H1 (cell line): ENCODE data around the gene MORC2. TPM values are rescaled to one million over a fixed set of nuclear protein-coding genes. Genes with fewer than 3 reads are reported as not detected.

Experiments used
- CTCF ChIA-PET: fragments of 300-600 bp; sonication (Branson Sonifier 250); formaldehyde crosslinking; loops from one replicate; lab custom pipeline; 2021; ENCODE audit not compliant: partially characterized antibody; lab: Charles Lee
- POLR2A ChIA-PET: fragments of 300-600 bp; sonication (Branson Sonifier 250); formaldehyde crosslinking; loops from one replicate; lab custom pipeline; 2021; ENCODE audit warnings: inconsistent platforms; ENCODE audit not compliant: partially characterized antibody; lab: Charles Lee
- DNase-seq, 2 experiments: peaks; one replicate each; pipeline versions ENCODE4 v3.0.0 to v3.0.0-alpha.2; 2010 to 2022; ENCODE audit warnings: low spot score in 2 of 2, low read depth in 1 of 2, mixed read lengths in 1 of 2
- FAIRE-seq: peaks from 2 replicates; lab custom pipeline; 2011; peaks lifted over from hg19 to GRCh38; lab: Jason Lieb, UNC
- H2AFZ ChIP-seq: 2 replicates; pipeline ENCODE4 v1.8.1; 2012; ENCODE audit warnings: low read length, inconsistent platforms
- H2AK5ac ChIP-seq: 2 replicates; pipeline ENCODE4 v1.6.1; 2013; ENCODE audit warnings: low read depth, low read length
- H2BK120ac ChIP-seq: replicated peaks from 2 replicates; pipeline ENCODE3; 2013; ENCODE audit warnings: low read depth, low read length, inconsistent platforms
- H2BK12ac ChIP-seq: 2 replicates; pipeline ENCODE4 v1.6.1; 2013; ENCODE audit warnings: low read depth, low read length
- H2BK15ac ChIP-seq: 2 replicates; pipeline ENCODE4 v1.6.1; 2013; ENCODE audit warnings: low read length
- H2BK20ac ChIP-seq: 2 replicates; pipeline ENCODE4 v1.6.1; 2013; ENCODE audit warnings: low read length
- H2BK5ac ChIP-seq: 2 replicates; pipeline ENCODE4 v1.6.1; 2013; ENCODE audit warnings: low read depth, low read length
- H3K14ac ChIP-seq: 2 replicates; pipeline ENCODE4 v1.6.1; 2013; ENCODE audit warnings: inconsistent platforms; ENCODE audit not compliant: insufficient read length
- H3K18ac ChIP-seq: 2 replicates; pipeline ENCODE4 v1.6.1; 2013; ENCODE audit warnings: low read length; ENCODE audit errors: extremely low read depth
- H3K23ac ChIP-seq: 2 replicates; pipeline ENCODE4 v1.6.1; 2013; ENCODE audit warnings: inconsistent platforms; ENCODE audit not compliant: insufficient read length
- H3K23me2 ChIP-seq: 2 replicates; pipeline ENCODE4 v1.6.1; 2013; ENCODE audit warnings: low read depth, low read length
- H3K27ac ChIP-seq: 2 replicates; pipeline ENCODE4 v1.6.1; 2011; ENCODE audit warnings: low read depth, low read length, inconsistent platforms
- H3K27me3 ChIP-seq, 4 experiments: replicated peaks in 1 of 4; 1 replicate in 1 of 4; 2 replicates in 3 of 4; pipeline versions ENCODE4 v1.6.1 to v1.8.1; 2011 to 2013; ENCODE audit warnings: low read length in 3 of 4, mild to moderate bottlenecking in 3 of 4, inconsistent platforms in 2 of 4, mixed read lengths in 2 of 4, moderate library complexity in 1 of 4; ENCODE audit not compliant: control insufficient read depth in 3 of 4, insufficient read depth in 3 of 4; ENCODE audit errors: extremely low read depth in 1 of 4
- H3K36me3 ChIP-seq, 4 experiments: 2 replicates each; pipeline versions ENCODE4 v1.6.1 to v1.8.1; 2011 to 2013; ENCODE audit warnings: mild to moderate bottlenecking in 4 of 4, low read length in 3 of 4, moderate library complexity in 2 of 4, control low read depth in 1 of 4, inconsistent platforms in 1 of 4; ENCODE audit not compliant: insufficient read depth in 4 of 4, control insufficient read depth in 2 of 4
- H3K4ac ChIP-seq: replicated peaks from 2 replicates; pipeline ENCODE3; 2013; ENCODE audit warnings: low read length, low read depth, mixed read lengths, inconsistent platforms; ENCODE audit not compliant: insufficient read length
- H3K4me1 ChIP-seq, 4 experiments: replicated peaks in 1 of 4; 1 replicate in 1 of 4; 2 replicates in 3 of 4; pipeline versions ENCODE4 v1.6.1 to v1.8.1; 2011 to 2013; ENCODE audit warnings: low read length in 3 of 4, inconsistent platforms in 2 of 4, mixed read lengths in 1 of 4; ENCODE audit not compliant: insufficient read depth in 4 of 4, control insufficient read depth in 3 of 4
- H3K4me2 ChIP-seq, 2 experiments: 2 replicates each; pipeline versions ENCODE4 v1.6.1 to v1.8.1; 2011 to 2013; ENCODE audit warnings: low read depth in 2 of 2, low read length in 2 of 2, control low read depth in 1 of 2, inconsistent platforms in 1 of 2, mild to moderate bottlenecking in 1 of 2; ENCODE audit not compliant: insufficient read depth in 1 of 2
- H3K4me3 ChIP-seq, 4 experiments: fragments of 200-600, 300-600 bp in 1 of 4; sonication (generic), shearing (Covaris generic), sonication (Bioruptor Twin) in 1 of 4; 2 replicates each; pipeline versions ENCODE4 v1.5.1 to v1.8.1; 2011 to 2016; ENCODE audit warnings: low read length in 4 of 4, low read depth in 3 of 4, control low read depth in 2 of 4, inconsistent platforms in 2 of 4, mild to moderate bottlenecking in 2 of 4, mixed read lengths in 1 of 4, moderate library complexity in 1 of 4; ENCODE audit not compliant: insufficient read depth in 2 of 4; ENCODE audit errors: extremely low read depth in 1 of 4
- H3K56ac ChIP-seq: replicated peaks from 2 replicates; pipeline ENCODE3; 2013; ENCODE audit warnings: low read depth, mild to moderate bottlenecking, mixed read lengths, low read length, inconsistent platforms; ENCODE audit not compliant: insufficient read length
- H3K79me1 ChIP-seq: 2 replicates; pipeline ENCODE4 v1.6.1; 2013; ENCODE audit warnings: low read depth, low read length, control low read depth
- H3K79me2 ChIP-seq, 2 experiments: 2 replicates each; pipeline versions ENCODE4 v1.6.1 to v1.8.1; 2012 to 2013; ENCODE audit warnings: low read length in 2 of 2, mild to moderate bottlenecking in 2 of 2, inconsistent platforms in 1 of 2; ENCODE audit not compliant: insufficient read depth in 2 of 2, control insufficient read depth in 1 of 2
- H3K9ac ChIP-seq, 4 experiments: replicated peaks in 1 of 4; 1 replicate in 1 of 4; 2 replicates in 3 of 4; pipeline versions ENCODE4 v1.6.1 to v1.8.1; 2011 to 2013; ENCODE audit warnings: low read depth in 3 of 4, low read length in 3 of 4, control low read depth in 2 of 4, mild to moderate bottlenecking in 2 of 4, moderate library complexity in 2 of 4, inconsistent platforms in 1 of 4; ENCODE audit errors: extremely low read depth in 1 of 4
- H3K9me3 ChIP-seq, 2 experiments: 2 replicates each; pipeline versions ENCODE4 v1.6.1 to v1.8.1; 2012 to 2013; ENCODE audit warnings: mild to moderate bottlenecking in 2 of 2, moderate library complexity in 2 of 2, control low read depth in 1 of 2, inconsistent platforms in 1 of 2, low read depth in 1 of 2, low read length in 1 of 2, mixed read lengths in 1 of 2; ENCODE audit not compliant: insufficient read depth in 2 of 2
- H4K20me1 ChIP-seq, 2 experiments: replicated peaks in 1 of 2; 2 replicates each; pipeline versions ENCODE3 to v1.8.1; 2011 to 2013; ENCODE audit warnings: inconsistent platforms in 2 of 2, low read length in 2 of 2, mild to moderate bottlenecking in 1 of 2; ENCODE audit not compliant: insufficient read depth in 2 of 2, control insufficient read depth in 1 of 2
- H4K5ac ChIP-seq: 2 replicates; pipeline ENCODE4 v1.6.1; 2013; ENCODE audit warnings: low read length, low read depth, mixed read lengths, inconsistent platforms; ENCODE audit not compliant: insufficient read length
- H4K8ac ChIP-seq: 2 replicates; pipeline ENCODE4 v1.8.0; 2013; ENCODE audit warnings: mild to moderate bottlenecking, moderate library complexity, low read length, inconsistent platforms; ENCODE audit not compliant: insufficient read depth; ENCODE audit errors: extremely low read depth
- H4K91ac ChIP-seq: replicated peaks from 2 replicates; pipeline ENCODE3; 2013; ENCODE audit warnings: low read length, mixed read lengths, inconsistent platforms; ENCODE audit not compliant: insufficient read length
- ATF3 ChIP-seq: IDR thresholded peaks from 2 replicates; pipeline ENCODE4 v1.6.1; 2011; ENCODE audit warnings: low read depth, mild to moderate bottlenecking, low read length; ENCODE audit not compliant: insufficient read depth
- BRCA1 ChIP-seq: IDR thresholded peaks from 2 replicates; pipeline ENCODE4 v1.6.1; 2012; ENCODE audit warnings: low read depth, low read length, improper control_type of control experiment
- FOSL1 ChIP-seq: IDR thresholded peaks from 2 replicates; pipeline ENCODE4 v1.6.1; 2011; ENCODE audit warnings: mild to moderate bottlenecking, low read depth, low read length, moderate library complexity; ENCODE audit not compliant: insufficient read depth
- GABPA ChIP-seq: IDR thresholded peaks from 2 replicates; pipeline ENCODE4 v1.6.1; 2011; ENCODE audit warnings: mild to moderate bottlenecking, low read length, moderate library complexity, borderline replicate concordance; ENCODE audit not compliant: insufficient read depth
- HDAC6 ChIP-seq: IDR thresholded peaks from one replicate; pipeline ENCODE4 v1.7.1; 2012; ENCODE audit warnings: low read depth, mild to moderate bottlenecking, inconsistent platforms, low read length, moderate library complexity
- NANOG ChIP-seq: IDR thresholded peaks from 2 replicates; pipeline ENCODE4 v1.6.1; 2011; ENCODE audit warnings: low read length, low read depth, mild to moderate bottlenecking, inconsistent platforms; ENCODE audit not compliant: insufficient read depth, poor library complexity, severe bottlenecking
- PHF8 ChIP-seq: fragments of 200-600 bp; sonication (generic); conservative IDR thresholded peaks from 2 replicates; pipeline ENCODE4 v1.7.1; 2012; ENCODE audit warnings: low read depth, mild to moderate bottlenecking, inconsistent platforms, low read length, moderate library complexity
- POLR2A ChIP-seq, 2 experiments: IDR thresholded peaks; 1 replicate in 1 of 2; 2 replicates in 1 of 2; pipeline ENCODE4 v1.6.1; 2011; ENCODE audit warnings: low read depth in 2 of 2, low read length in 2 of 2, mild to moderate bottlenecking in 2 of 2; ENCODE audit errors: control extremely low read depth in 1 of 2
- RFX5 ChIP-seq: IDR thresholded peaks from 2 replicates; pipeline ENCODE4 v1.6.1; 2011; ENCODE audit warnings: low read depth, low read length, improper control_type of control experiment, borderline replicate concordance
- RNF2 ChIP-seq: fragments of 200-900, 300-1000 bp; sonication (generic); IDR thresholded peaks from 2 replicates; pipeline ENCODE4 v1.7.1; 2016; ENCODE audit warnings: borderline replicate concordance, low read depth, mild to moderate bottlenecking, antibody characterized with exemption, low read length; ENCODE audit not compliant: poor library complexity, severe bottlenecking; ENCODE audit errors: missing control alignments
- SAP30 ChIP-seq: fragments of 300-600 bp; sonication (generic); IDR thresholded peaks from 2 replicates; pipeline ENCODE4 v1.7.1; 2012; ENCODE audit warnings: low read length, moderate library complexity, mild to moderate bottlenecking, inconsistent platforms; ENCODE audit not compliant: insufficient read depth, insufficient replicate concordance
- SRF ChIP-seq: IDR thresholded peaks from 2 replicates; pipeline ENCODE4 v1.6.1; 2011; ENCODE audit warnings: mild to moderate bottlenecking, low read depth, low read length, moderate library complexity
- YY1 ChIP-seq: IDR thresholded peaks from 2 replicates; pipeline ENCODE4 v1.6.1; 2011; ENCODE audit warnings: low read depth, mild to moderate bottlenecking, low read length
- WGBS, 2 experiments: shearing (Covaris generic) in 1 of 2; methylation state at CpG; one replicate each; pipeline versions ENCODE4 v1.1.6 to v1.1.7; 2013 to 2015; ENCODE audit warnings: low lambda C conversion rate in 2 of 2, mixed read lengths in 2 of 2, inconsistent platforms in 1 of 2, low coverage in 1 of 2, missing lambda C conversion rate in 1 of 2; ENCODE audit not compliant: insufficient replicate concordance in 2 of 2, insufficient coverage in 1 of 2, insufficient read length in 1 of 2; ENCODE audit errors: extremely low coverage in 1 of 2, missing lambda C conversion rate in 1 of 2; 5-methylcytosine and 5-hydroxymethylcytosine counted together
- polyA plus RNA-seq, 7 experiments: library from polyadenylated mRNA; depleted of rRNA in 3 of 7; stranded (reverse) in 5 of 7; unstranded in 2 of 7; fragments of >200 nt in 5 of 7; fragments of 200-250 nt in 2 of 7; gene quantifications; 1 replicate in 5 of 7; 2 replicates in 1 of 7; 4 replicates in 1 of 7; pipeline versions ENCODE4 v1.2.1 to v1.2.3, GENCODE V29; 2011 to 2013; ENCODE audit warnings: missing spikeins in 2 of 7, mixed read lengths in 2 of 7
- total RNA-seq: library from RNA; stranded (reverse); fragmentation: NEBNext Ultra II Directional; extraction: Animal tissue kit (Norgen Biotek cat#: 25700); gene quantifications from 2 replicates; pipeline ENCODE4 v1.2.1, GENCODE V29; 2021

MORC2 gene
- total and polyA plus RNA-seq, 2 of the 8 experiments (the other 6 are each of a cell fraction or from before 2014, with no cell fraction given): 15.4 to 68.0 TPM

DNA sequence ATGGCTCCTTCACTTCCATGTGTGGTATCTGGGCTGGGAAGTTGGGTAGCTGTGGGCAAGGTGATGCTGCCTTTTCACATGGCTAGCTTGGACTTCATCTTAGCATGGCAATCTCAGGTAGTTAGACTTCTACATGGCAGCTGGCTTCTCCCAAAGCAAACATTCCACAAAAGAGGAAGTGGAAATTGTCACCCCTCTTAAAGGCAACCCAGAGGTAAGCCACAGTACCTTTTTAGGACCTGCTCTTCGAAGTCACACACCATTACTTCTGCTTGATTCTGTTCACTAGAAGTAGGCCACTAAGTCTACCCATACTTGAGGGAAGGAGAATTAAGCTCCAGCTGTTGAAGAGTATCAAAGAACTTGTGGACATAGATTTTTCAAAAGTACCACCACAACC, 26.4 kb upstream of the MORC2 start:
- Histone ChIP-seq H3K36me3 (no peaks in the 10 kb centered on the region), H4K5ac (no peak overlapping the region), H3K23me2 (no peaks in the 10 kb centered on the region), H2BK12ac (no peak overlapping the region), H3K4me1 (no peaks in the 10 kb centered on the region), H3K79me1 (no peaks in the 10 kb centered on the region), H3K4me2 (no peak overlapping the region), H3K56ac (no peak overlapping the region), H2AK5ac (no peak overlapping the region), H3K14ac (no peak overlapping the region), H3K18ac (no peak overlapping the region), H3K9ac (no peak overlapping the region), H4K91ac (no peak overlapping the region), H2BK15ac (no peak overlapping the region), H2BK20ac (no peak overlapping the region), H3K4ac (no peak overlapping the region), H2AFZ (no peak overlapping the region), H2BK120ac (no peak overlapping the region), H3K79me2 (no peaks in the 10 kb centered on the region), H4K8ac (no peak overlapping the region), H3K27me3 (no peaks in the 10 kb centered on the region), H3K27ac (no peak overlapping the region), H3K23ac (no peak overlapping the region), H3K9me3 (peaks cover 3 to 4% of the 10 kb centered on the region in 2 experiments; a peak in 1 of 4 replicates), H2BK5ac (no peak overlapping the region), H3K4me3 (no peak overlapping the region), H4K20me1 (no peaks in the 10 kb centered on the region)
- POLR2A ChIA-PET: interaction anchor here (0.8 kb wide), 2 partner anchors 11 to 27 kb away, joined by 3 to 4 read pairs; no protein-coding TSS in a partner anchor
- CTCF ChIA-PET: interaction anchor here (0.5 to 1.1 kb wide), 2 partner anchors 14 to 1534 kb away, joined by 3 read pairs; no protein-coding TSS in a partner anchor
- DNase-seq: no peak
- no peak for FAIRE-seq
- WGBS, 2 experiments: 82% methylated on average over 1 of the region's 1 CpG; no CpG with 5 or more reads in 1 of the 2 experiments
- TF ChIP-seq GABPA: no peak
- no peak for TF ChIP-seq SRF
- TF ChIP-seq BRCA1: no peak
- TF ChIP-seq POLR2A (IDR thresholded peaks at IDR 0.05; ENCODE audit: control extremely low read depth in 1 of 2, low read depth in 2 of 2, low read length in 2 of 2): no peak
- no peak for TF ChIP-seq HDAC6
- TF ChIP-seq RFX5: no peak
- no peak for TF ChIP-seq ATF3
- TF ChIP-seq PHF8: no peak
- no peak for TF ChIP-seq SAP30
- TF ChIP-seq YY1: no peak
- no peak for TF ChIP-seq FOSL1
- no peak for TF ChIP-seq NANOG
- no peak for TF ChIP-seq RNF2
